Hematopoietic multipotent progenitor cell treated with erythropoietin and hydrocortisone succinate and interleukin-3 and kit ligand, for 17 days (in vitro differentiated cells): ENCODE data around the gene KRT33A.
"Not testable (repeated sequence)": the region's sequence is repeated elsewhere in the genome, so short reads cannot be mapped to it uniquely, and the experiment has no call there.

Experiments used
- DNase-seq: peaks from one replicate; pipeline ENCODE4 v3.0.0-alpha.2; 2015; ENCODE audit warnings: low spot score

KRT33A gene

GRCh38 chr17:41363881-41364280 lies 13.3 kb upstream of the KRT33A start:
- DNase-seq, result no peak

GRCh38 chr17:41360296-41360995 lies 9.8 kb upstream of the KRT33A start:
- no peak for DNase-seq

GRCh38 chr17:41354536-41354935 lies 3.9 kb upstream of the KRT33A start:
- no peak for DNase-seq

DNA sequence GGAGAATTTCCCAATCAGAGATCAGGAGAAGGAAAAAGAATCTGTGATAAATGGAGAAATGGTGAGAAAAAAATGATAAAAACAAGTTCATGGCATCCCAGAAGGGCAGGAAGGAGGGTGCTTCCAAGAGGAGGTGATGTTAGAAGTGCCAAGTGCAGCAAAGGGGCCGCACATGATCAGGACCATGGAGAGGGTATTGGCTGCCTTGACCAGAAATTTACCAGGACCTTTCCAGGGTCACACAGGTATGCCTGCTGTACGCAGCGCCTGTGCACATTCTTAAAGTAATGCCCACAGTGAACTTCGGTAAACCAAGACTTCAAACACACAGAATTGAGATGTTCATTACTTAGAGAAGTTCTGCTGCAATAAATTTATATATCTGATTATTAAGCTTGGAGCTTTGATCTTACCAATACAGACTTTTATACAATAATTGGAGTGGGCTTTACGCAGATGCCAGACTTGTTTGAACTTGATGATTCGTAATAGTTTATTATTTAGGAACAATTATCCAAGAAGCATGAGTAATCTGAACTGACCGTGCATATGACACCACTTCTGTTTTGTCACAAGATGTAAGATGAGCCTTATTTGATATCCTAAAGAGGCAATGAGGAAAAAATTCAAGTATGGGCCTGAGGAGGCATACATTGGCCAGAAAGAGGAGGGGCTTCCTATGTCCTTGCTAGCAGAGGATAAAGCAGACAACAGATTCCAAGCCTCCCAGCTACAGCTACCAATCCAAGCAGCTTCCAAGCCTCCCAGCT lies 2.2 kb upstream of the KRT33A start:
- no peak for DNase-seq

- no peak for DNase-seq
Observed at GRCh38 chr17:41351177-41351576, 549 bp upstream of the KRT33A start.

DNA sequence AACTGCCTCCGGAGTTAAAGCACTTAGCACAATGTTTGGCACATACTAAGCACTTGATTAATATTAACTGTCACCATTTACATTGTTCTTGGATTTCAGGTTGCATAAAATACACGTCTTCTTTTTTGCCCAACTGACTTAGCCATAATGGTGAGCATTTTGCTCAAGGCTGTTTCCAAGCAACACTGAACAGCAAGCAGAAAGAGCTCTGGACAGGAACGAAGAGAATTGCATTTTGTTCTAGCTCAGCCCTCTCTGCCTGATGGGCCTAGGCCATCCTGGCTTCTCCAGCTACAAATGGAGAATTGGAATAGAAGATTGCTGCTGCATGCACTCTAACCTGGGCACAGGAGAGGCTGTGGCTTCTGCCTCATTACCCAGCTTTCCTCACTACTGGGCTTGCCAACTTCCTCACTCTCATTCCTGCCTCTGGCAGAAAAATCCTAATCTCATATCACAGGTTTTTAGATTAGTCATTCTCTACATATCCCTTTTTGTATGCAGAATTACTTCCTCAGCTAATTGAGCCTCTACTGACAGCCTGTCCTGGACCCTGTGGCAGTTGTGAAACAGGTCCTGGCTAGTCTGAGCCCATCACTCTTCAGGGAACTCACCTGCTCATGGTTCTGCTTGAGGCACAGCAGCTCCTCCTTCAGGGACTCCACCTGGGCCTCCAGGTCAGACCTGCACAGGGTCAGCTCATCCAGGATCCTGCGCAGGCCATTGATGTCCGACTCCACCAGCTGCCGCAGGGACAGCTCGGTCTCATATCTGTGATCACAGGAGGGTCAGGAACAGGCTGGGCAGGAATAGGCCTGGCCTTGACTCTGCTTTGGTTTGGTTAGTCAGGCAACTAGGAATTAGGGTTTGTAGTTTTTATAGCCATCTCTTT lies 2.5 kb downstream of the KRT33A start:
- no peak for DNase-seq

DNA sequence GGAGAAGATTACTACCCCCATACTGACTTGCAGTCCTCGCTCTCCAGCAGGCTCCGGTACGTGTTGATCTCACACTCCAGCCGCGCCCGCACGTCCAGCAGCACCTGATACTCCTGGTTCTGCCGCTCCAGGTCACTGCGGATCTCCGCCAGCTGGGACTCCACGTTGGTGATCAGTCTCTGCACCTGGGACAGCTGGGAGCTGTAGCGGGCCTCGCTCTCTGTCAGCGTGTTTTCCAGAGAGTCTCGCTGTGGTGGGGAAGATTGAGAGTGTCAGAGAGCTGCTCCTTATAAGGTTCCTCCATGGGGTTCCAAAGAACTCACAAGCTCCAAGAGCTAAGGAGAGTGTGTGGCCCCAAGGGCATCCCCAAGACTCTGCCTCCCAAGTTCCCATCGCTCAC lies 4.2 kb downstream of the KRT33A start:
- DNase-seq, result not testable (repeated sequence)

DNA sequence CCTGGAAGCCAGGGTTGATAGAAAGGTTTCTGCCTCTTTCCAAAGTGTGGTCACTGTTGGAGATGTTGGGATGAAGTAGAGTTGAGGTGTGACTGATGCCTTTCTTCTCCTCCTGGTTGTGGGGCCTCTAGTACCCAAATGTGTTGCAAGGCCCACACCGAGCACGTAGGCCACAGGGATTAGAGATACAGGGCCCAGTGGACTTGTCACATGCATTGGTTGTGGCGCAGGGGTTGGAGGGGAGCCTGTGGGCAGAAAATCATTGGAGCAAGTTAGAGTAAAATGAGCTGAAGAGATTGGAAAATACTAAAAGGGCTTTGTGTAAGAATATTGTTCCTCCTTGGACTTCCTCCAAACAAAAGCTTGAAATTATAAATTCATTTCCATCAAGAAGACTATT lies 4.6 kb downstream of the KRT33A start:
- DNase-seq, result no peak

GRCh38 chr17:41343029-41343428 lies 7.6 kb downstream of the KRT33A start:
- DNase-seq, result no peak

- no peak for DNase-seq
Observed at GRCh38 chr17:41340934-41341861, 9.4 kb downstream of the KRT33A start.

DNA sequence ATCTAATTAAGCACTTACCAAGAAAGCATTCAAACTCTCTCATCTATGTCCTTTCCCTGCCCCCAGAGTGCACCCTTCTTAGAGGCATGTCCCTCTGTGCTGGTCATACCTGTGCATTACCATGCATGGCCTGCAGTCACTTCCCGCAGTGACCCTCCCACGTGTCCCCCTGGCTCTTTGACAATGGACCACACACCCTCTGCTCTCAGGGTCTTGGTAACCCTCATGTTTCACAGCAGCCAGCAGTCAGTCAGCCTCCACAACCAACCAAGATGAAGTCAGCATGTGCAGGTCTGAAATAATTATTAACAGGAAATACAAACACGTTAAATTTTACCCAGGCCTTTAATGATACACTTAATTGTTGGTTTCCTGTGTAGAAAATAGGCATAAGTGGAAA lies 10.1 kb downstream of the KRT33A start:
- no peak for DNase-seq

- DNase-seq, result no peak
Observed at GRCh38 chr17:41339571-41340172, 11.0 kb downstream of the KRT33A start.

- DNase-seq, result no peak
Observed at GRCh38 chr17:41338961-41339485, 11.6 kb downstream of the KRT33A start.

- no peak for DNase-seq
Observed at GRCh38 chr17:41335747-41336146, 14.9 kb downstream of the KRT33A start.

DNA sequence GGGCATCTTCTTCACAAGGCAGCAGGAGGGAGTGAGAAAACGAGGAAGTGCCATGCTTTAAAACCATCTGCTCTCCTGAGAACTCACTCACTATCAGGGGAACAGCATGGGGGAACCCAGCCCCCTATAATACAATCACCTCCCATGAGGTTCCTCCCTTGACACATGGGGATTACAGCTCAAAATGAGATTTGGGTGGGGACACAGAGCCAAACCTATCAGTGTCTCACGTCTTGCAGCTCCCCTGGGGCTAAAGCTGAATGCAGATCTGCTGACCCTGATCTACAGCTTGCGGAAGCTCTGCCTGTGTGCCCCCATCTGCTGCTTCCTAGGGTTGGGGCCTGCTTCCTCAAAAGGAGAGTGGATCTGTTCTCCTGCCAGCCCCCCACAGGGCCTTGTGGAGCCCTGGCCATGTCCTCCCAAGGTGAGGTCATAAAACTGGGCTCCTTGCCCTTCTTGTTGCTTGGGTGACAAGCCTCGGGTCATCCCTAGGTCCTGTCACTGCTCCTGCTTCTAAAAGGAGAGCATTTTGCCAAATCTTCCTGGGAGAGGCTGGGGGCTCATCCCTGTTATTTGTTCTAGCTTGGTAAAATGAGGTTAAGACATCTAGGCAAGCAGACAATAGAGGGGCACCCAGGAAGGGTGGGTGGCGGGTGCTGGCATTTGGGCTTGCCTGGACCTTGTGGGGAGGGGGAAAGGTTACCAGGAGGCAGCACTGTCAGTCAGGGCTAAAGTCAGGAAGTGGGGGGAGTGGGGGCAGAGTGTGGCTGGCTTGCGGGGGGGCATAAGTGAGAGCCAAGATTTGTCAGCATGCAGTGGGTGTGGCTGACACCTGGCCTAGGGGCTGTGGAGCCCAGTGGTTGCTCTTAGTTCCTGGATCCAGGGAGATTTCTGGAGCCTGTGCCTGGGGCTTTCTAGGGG lies 16.0 kb downstream of the KRT33A start:
- DNase-seq, result no peak

GRCh38 chr17:41333836-41334235 lies 16.8 kb downstream of the KRT33A start:
- DNase-seq, result no peak

GRCh38 chr17:41333098-41333497 lies 17.5 kb downstream of the KRT33A start:
- no peak for DNase-seq

DNA sequence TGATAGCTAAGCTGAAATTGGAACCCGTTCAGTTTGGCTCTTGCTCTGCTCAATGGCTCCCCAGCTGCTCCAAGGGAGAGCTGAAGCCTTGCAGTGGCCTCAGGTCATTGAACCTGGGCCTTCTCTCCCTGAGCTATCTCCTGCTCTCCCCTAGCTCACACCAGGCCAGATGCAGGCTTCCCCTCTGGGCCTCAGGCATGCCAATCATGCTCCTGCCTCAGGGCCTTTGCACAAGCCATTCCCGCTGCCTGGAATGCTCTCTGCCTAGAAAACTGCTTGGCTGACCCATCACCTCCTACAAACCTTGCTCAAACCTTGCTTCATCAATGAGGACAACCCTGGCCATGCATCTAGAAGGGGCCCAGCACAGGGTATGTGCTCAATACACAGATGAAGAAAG lies 18.4 kb downstream of the KRT33A start:
- no peak for DNase-seq

GRCh38 chr17:41331606-41332005 lies 19.0 kb downstream of the KRT33A start:
- DNase-seq, result no peak
